Measurements from ENCODE around the gene LATS2. TPM values are rescaled to one million over a fixed set of nuclear protein-coding genes. Genes with fewer than 3 reads are reported as not detected.

LATS2 gene
- total RNA-seq, 1 donor from 2014 or later = 25.8 TPM

DNA sequence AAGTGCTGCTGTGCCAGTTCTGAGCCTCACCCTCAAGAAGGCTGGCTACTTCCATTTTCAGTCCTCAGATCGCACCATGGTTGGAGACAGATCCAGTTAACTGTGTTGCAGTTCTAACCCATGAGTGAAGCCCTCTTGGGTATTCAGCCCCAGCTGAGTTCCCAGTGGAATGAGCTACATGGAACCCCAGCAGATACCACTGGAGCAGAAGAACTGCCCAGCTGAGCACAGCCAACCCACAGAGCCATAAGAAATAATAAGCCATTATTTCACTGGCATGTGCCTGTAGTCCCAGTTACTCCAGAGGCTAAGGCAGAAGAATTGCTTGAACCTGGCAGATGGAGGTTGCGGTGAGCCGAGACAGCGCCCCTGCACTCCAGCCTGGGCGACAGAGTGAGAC, 59.9 kb downstream of the LATS2 start:
- intact Hi-C loops (cut with DNase I) = no loop called here
- no peaks in the 10 kb centered on the region for H3K36me3 ChIP-seq
- peaks cover 29% of the 10 kb centered on the region for H3K4me1 ChIP-seq

DNA sequence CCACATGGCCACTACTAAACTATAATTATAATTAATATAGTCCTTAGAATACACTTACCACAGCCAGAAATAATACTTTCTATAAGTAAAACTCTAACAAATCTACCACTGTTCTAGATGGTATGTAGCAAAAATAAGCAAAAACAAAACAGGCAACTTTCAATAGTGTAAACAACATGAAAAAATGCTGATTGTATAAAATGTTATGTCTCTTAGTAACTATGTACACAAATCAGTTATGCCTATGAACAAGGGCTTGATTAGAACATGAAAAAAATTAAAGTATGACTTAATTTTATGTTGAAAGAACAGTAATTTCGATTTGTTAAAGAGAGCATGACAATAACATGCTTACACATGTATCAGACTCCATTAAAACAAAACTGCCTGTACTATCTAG, 60.7 kb downstream of the LATS2 start:
- Histone ChIP-seq H3K4me1 (peaks cover 32% of the 10 kb centered on the region), H3K4me3 (no peak overlapping the region), H3K27ac (no peak overlapping the region), H3K36me3 (no peaks in the 10 kb centered on the region), H3K27me3 (no peaks in the 10 kb centered on the region), H3K9me3 (peaks cover 4% of the 10 kb centered on the region)
- no peak for TF ChIP-seq POLR2AphosphoS5 (IDR thresholded peaks at IDR 0.05; ENCODE audit: insufficient read depth in 1 of 2, low read depth in 1 of 2)
- TF ChIP-seq, protein P1, sequence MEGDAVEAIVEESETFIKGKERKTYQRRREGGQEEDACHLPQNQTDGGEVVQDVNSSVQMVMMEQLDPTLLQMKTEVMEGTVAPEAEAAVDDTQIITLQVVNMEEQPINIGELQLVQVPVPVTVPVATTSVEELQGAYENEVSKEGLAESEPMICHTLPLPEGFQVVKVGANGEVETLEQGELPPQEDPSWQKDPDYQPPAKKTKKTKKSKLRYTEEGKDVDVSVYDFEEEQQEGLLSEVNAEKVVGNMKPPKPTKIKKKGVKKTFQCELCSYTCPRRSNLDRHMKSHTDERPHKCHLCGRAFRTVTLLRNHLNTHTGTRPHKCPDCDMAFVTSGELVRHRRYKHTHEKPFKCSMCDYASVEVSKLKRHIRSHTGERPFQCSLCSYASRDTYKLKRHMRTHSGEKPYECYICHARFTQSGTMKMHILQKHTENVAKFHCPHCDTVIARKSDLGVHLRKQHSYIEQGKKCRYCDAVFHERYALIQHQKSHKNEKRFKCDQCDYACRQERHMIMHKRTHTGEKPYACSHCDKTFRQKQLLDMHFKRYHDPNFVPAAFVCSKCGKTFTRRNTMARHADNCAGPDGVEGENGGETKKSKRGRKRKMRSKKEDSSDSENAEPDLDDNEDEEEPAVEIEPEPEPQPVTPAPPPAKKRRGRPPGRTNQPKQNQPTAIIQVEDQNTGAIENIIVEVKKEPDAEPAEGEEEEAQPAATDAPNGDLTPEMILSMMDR (IDR thresholded peaks at IDR 0.05) = no peak
- no peak for TF ChIP-seq POLR2A (IDR thresholded peaks at IDR 0.05)
- DNase-seq (ENCODE audit: extremely low spot score in 2 of 2) = no peak
- intact Hi-C loops (cut with DNase I) = no loop called here

More for the DNA sequence above, 59.9 kb downstream of the LATS2 start:
- Histone ChIP-seq H3K4me3 (no peak overlapping the region), H3K27ac (no peak overlapping the region), H3K27me3 (no peaks in the 10 kb centered on the region), H3K9me3 (peaks cover 4% of the 10 kb centered on the region)
- TF ChIP-seq, protein P1 (IDR thresholded peaks at IDR 0.05) = no peak
- no peak for TF ChIP-seq POLR2AphosphoS5 (IDR thresholded peaks at IDR 0.05; ENCODE audit: insufficient read depth in 1 of 2, low read depth in 1 of 2)
- TF ChIP-seq POLR2A (IDR thresholded peaks at IDR 0.05) = no peak
- no peak for DNase-seq (ENCODE audit: extremely low spot score in 2 of 2)

DNA sequence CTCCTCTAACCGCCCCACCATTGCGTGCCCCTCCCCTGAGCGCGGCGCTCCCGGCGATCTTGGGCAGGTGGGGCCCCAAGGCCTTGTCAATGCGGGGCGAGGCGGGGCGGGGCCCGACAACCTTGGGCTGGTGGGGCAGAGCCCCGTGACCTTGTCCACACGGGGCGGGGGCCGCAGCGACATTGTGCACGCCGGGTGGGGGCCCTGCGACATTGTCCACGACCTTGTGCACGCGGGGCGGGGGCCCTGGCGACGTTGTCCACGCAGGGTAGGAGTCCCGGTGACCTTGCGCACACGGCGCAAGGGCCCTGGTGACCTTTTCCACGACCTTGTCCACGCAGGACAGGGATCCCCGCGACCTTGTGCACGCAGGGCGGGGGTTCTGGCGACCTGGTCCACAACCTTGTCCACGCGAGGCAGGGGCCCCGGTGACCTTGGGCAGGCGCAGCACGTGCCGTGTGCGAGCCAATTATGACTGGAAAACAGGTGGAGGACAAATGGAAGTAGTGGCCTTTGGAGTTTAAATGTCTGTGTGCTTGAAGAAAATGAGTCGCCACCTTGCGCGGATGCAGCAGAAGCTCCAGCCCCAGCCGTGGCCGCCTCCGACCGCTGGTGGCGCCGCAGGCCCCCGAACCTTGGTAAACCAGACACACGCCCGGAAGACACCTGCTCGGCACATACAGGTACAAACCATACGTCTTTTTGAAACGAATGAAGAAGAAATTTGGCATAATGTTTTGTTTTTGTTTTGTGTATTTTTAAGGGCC, 62.6 kb downstream of the LATS2 start:
- Histone ChIP-seq H3K9me3 (peaks cover 4% of the 10 kb centered on the region), H3K27ac (no peak overlapping the region)

DNA sequence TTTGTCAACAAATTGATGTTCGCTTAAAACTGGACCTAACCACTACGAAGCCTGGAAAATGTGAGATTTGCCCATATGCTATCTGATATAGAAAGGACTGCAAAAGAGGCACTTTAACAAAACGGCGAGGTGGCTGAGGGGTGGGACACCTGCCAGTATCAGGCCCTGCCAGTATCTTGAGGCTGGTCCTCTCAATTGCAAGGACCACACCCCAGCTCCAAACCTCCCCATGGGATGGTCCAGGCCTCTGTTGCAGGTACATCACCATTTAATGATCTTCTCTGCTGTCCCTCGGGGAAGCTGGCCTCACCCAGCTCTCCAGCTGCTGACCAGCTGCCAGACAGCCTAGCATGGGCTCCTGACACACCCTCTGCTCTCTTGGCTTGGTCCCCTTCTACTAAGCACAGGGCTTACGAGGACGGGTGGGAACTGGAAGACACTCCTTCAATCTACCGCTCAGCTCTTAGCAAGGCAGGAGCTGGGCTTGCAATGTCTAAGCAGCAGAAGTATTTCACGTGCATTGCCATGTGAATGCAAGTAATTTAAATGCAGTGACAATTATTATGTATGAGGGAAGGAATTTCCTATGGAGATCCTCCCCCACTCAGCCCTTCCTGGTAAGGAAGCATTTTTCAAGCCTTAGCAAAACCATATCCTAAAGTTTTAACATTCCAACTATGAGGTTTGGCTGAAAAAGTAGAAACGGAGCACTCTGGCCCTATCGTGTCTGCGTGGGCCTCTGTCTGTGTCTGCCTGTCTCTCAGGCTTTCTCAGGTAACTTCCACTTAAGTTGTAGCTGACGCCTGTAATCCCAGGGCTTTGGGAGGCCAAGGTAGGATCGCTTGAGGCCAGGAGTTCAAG, 63.9 kb downstream of the LATS2 start:
- H3K4me3 ChIP-seq = no peak overlapping the region
- no peak for DNase-seq (ENCODE audit: extremely low spot score in 2 of 2)
- no peaks in the 10 kb centered on the region for H3K27me3 ChIP-seq
- H3K36me3 ChIP-seq = no peaks in the 10 kb centered on the region
- H3K4me1 ChIP-seq = peaks cover 28% of the 10 kb centered on the region
- intact Hi-C loops (cut with DNase I) = no loop called here
- peaks cover 4% of the 10 kb centered on the region for H3K9me3 ChIP-seq
- no peak for TF ChIP-seq POLR2A (IDR thresholded peaks at IDR 0.05)
- no peak for TF ChIP-seq POLR2AphosphoS5 (IDR thresholded peaks at IDR 0.05; ENCODE audit: insufficient read depth in 1 of 2, low read depth in 1 of 2)
- TF ChIP-seq, protein P1 (IDR thresholded peaks at IDR 0.05) = no peak
- peak overlapping the region; percentile 67 for H3K27ac ChIP-seq

More for the DNA sequence above, 62.6 kb downstream of the LATS2 start:
- TF ChIP-seq, protein P1 (IDR thresholded peaks at IDR 0.05) = no peak
- TF ChIP-seq POLR2A (IDR thresholded peaks at IDR 0.05) (no peak), POLR2AphosphoS5 (IDR thresholded peaks at IDR 0.05; ENCODE audit: insufficient read depth in 1 of 2, low read depth in 1 of 2) (no peak)
- H3K4me3 ChIP-seq = no peak overlapping the region
- intact Hi-C loops (cut with DNase I) = no loop called here
- H3K27me3 ChIP-seq = no peaks in the 10 kb centered on the region
- no peaks in the 10 kb centered on the region for H3K36me3 ChIP-seq
- DNase-seq (ENCODE audit: extremely low spot score in 2 of 2) = no peak
- peaks cover 28% of the 10 kb centered on the region for H3K4me1 ChIP-seq
